Measurements from ENCODE around the gene TCF7L2. TPM values are rescaled to one million over a fixed set of nuclear protein-coding genes. Genes with fewer than 3 reads are reported as not detected.

The TCF7L2 gene
- total and polyA plus RNA-seq, 9 of the 15 experiments (the other 6 are each of a cell fraction or from before 2014, with no cell fraction given), result 0.32 to 2.8 (median 0.92) TPM

- TF ChIP-seq MITF (IDR thresholded peaks at IDR 0.05), result no peak
- TF ChIP-seq FUS (optimal IDR thresholded peaks at IDR 0.05; ENCODE audit: low read depth, low read length), result no peak
- no peak for TF ChIP-seq KAT2B (IDR thresholded peaks at IDR 0.05; ENCODE audit: low read depth, low read length)
These were observed 229.9 kb downstream of the TCF7L2 start (continued) for GRCh38 chr10:113179966-113180365.

DNA sequence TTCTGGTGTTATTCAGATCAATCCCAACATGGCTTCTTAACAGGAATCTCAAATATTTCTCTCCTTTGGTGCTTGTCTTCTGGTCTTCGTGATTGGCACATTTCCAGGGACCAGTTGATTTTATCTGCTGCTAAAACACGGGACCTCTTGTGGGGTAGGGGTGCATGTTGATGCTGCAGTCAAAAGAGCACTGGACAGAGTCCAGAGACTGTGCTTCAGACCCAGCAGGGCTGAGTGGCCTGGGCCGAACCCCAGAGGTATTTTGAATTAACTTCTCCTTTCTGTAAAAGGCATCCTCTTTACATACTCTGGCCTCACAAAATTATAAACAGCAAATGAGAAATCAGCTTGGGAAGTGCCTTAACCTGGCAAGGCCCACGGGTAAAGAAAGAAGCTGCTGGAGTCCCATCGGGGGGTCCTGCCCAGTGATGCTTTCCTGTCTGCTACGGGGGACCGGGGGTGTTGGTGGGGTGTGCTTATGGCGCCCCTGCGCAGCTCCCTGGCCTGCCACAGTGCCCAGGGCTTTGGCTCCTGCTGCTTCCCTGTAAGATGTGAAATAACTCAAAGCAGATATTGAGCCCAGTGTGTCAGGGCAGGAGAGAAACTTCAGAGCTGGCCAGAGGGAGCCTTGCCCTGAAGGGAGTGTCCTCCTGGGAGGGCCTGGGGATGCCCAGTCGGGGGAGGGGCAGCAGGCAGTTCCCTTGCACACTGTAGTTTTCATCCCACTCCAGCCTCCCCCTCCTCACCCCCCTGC lies 230.5 kb downstream of the TCF7L2 start:
- 0 out of 5 replicates have a peak, but pooled peaks cover 0 to 4% of the 10 kb centered on the region in 2 experiments for H3K4me1 ChIP-seq (replicated peaks in 1 of 2; ENCODE audit: control insufficient read depth in 2 of 2, insufficient read depth in 2 of 2, low read length in 2 of 2)
- CTCF ChIA-PET (ENCODE audit: low intra/inter-chr PET ratio), result no interaction called here
- FAIRE-seq (no peak), ATAC-seq (no peak), DNase-seq (ENCODE audit: extremely low read depth in 1 of 4, low spot score in 3 of 4) (no peak)
- no TSS peak for BruUV-seq (replicated peaks)
- H3K9me1 ChIP-seq (ENCODE audit: control insufficient read depth, insufficient read depth, low read length), result no peaks in the 10 kb centered on the region
- no peaks in the 10 kb centered on the region for H3K9me3 ChIP-seq (replicated peaks; ENCODE audit: control insufficient read depth, insufficient read depth, low read depth, low read length)
- intact Hi-C loops (cut with micrococcal nuclease) (no loop called here), in situ Hi-C loops (cut with MboI) (no loop called here)
- TF ChIP-seq LEF1 (IDR thresholded peaks at IDR 0.05) (no peak), FUS (optimal IDR thresholded peaks at IDR 0.05; ENCODE audit: low read depth, low read length) (no peak), DMBX1 (CRISPR knock-in tag; IDR thresholded peaks at IDR 0.05; ENCODE audit: borderline replicate concordance) (no peak), DEAF1 (CRISPR knock-in tag; IDR thresholded peaks at IDR 0.05) (no peak), SIRT6 (IDR thresholded peaks at IDR 0.05; ENCODE audit: low read depth, low read length) (no peak), ZFP36 (IDR thresholded peaks at IDR 0.05; ENCODE audit: low read depth, low read length, partially characterized antibody) (no peak), XRCC3 (IDR thresholded peaks at IDR 0.05) (no peak), JUND (IDR thresholded peaks at IDR 0.05; ENCODE audit: borderline replicate concordance, low read depth, low read length) (no peak), JUND (tag; IDR thresholded peaks at IDR 0.05; ENCODE audit: borderline replicate concordance, low read depth, low read length) (no peak), CTCF (IDR thresholded peaks at IDR 0.05 in 2 of 3, conservative IDR thresholded peaks at IDR 0.05 in 1 of 3; ENCODE audit: insufficient read depth in 2 of 3, low read depth in 1 of 3, low read length in 3 of 3) (no peak), ZNF76 (CRISPR knock-in tag; IDR thresholded peaks at IDR 0.05; ENCODE audit: borderline replicate concordance) (no peak)
- TF ChIP-seq, protein P1, sequence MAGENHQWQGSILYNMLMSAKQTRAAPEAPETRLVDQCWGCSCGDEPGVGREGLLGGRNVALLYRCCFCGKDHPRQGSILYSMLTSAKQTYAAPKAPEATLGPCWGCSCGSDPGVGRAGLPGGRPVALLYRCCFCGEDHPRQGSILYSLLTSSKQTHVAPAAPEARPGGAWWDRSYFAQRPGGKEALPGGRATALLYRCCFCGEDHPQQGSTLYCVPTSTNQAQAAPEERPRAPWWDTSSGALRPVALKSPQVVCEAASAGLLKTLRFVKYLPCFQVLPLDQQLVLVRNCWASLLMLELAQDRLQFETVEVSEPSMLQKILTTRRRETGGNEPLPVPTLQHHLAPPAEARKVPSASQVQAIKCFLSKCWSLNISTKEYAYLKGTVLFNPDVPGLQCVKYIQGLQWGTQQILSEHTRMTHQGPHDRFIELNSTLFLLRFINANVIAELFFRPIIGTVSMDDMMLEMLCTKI (IDR thresholded peaks at IDR 0.05; ENCODE audit: partially characterized antibody), result no peak
- 2% methylated on average over 8 of the region's 10 CpGs for WGBS (ENCODE audit: insufficient coverage, low coverage, missing lambda C conversion rate)
- POLR2A ChIA-PET, result no interaction called here
- H3K27ac ChIP-seq (ENCODE audit: extremely low read depth, low read depth, low read length), result no peak overlapping the region
- H3K4me3 ChIP-seq, result no peak overlapping the region
- H3K27me3 ChIP-seq (ENCODE audit: control insufficient read depth in 2 of 2, insufficient read depth in 2 of 2, low read length in 2 of 2), result peaks cover 0 to 30% of the 10 kb centered on the region in 2 experiments; a peak in 4 of 5 replicates
- H3K79me2 ChIP-seq (ENCODE audit: control insufficient read depth, insufficient read depth, low read length), result no peaks in the 10 kb centered on the region
- H2AFZ ChIP-seq (ENCODE audit: low read depth, low read length), result no peak overlapping the region
- H3K36me3 ChIP-seq (ENCODE audit: control insufficient read depth, insufficient read depth, low read length), result no peaks in the 10 kb centered on the region
- no peak overlapping the region for H3K9ac ChIP-seq (ENCODE audit: insufficient read depth in 1 of 2, low read depth in 2 of 2, low read length in 2 of 2)
- H3K4me2 ChIP-seq (ENCODE audit: insufficient read depth, low read length), result no peak overlapping the region
- no peaks in the 10 kb centered on the region for H4K20me1 ChIP-seq (replicated peaks; ENCODE audit: control insufficient read depth, insufficient read depth, low read length)
